PC-3 (cell line): Measurements from ENCODE around the gene SULT2B1. TPM values are rescaled to one million over a fixed set of nuclear protein-coding genes. Genes with fewer than 3 reads are reported as not detected.
A peak's percentile ranks its signal among the peaks of the same experiment; 100 is the strongest.

Experiments used
- ATAC-seq: fragments of 200-7000 bp; cut with Tn5 transposase; 2 replicates; pipeline ENCODE4 v1.9.1; 2020; ENCODE audit warnings: mild to moderate bottlenecking, moderate library complexity
- BruUV-seq: library from RNA; stranded (reverse); fragments of 400-500 nt; replicated peaks from 2 replicates; lab custom pipeline; 2021; lab: Mats Ljungman, UMichigan
- CTCF ChIA-PET: fragments of 300-600 bp; sonication (Branson Sonifier 250); formaldehyde crosslinking; loops from one replicate; lab custom pipeline; 2022; ENCODE audit warnings: antibody characterized with exemption; lab: Charles Lee
- POLR2A ChIA-PET: fragments of 300-600 bp; sonication (Branson Sonifier 250); formaldehyde crosslinking; loops from one replicate; lab custom pipeline; 2022; ENCODE audit warnings: antibody characterized with exemption; ENCODE audit not compliant: unreplicated experiment; lab: Charles Lee
- DNase-seq: peaks from one replicate; pipeline ENCODE4 v3.0.0-alpha.2; 2015
- H2AFZ ChIP-seq: fragments of 300-600 bp; sonication (generic); 2 replicates; pipeline ENCODE4 v1.6.0; 2016; ENCODE audit warnings: antibody characterized with exemption, low read length
- H3F3A ChIP-seq: fragments of 300-600 bp; sonication (generic); one replicate; pipeline ENCODE4 v1.6.0; 2017; ENCODE audit warnings: antibody characterized with exemption, low read length, control low read depth, mild to moderate bottlenecking; ENCODE audit not compliant: unreplicated experiment
- H3K27ac ChIP-seq: fragments of 300-600 bp; sonication (generic); 2 replicates; pipeline ENCODE4 v1.5.1; 2016; ENCODE audit warnings: mild to moderate bottlenecking, low read length
- H3K27me3 ChIP-seq: fragments of 300-600 bp; sonication (generic); 2 replicates; pipeline ENCODE4 v1.6.1; 2016; ENCODE audit warnings: low read length, mixed read lengths
- H3K36me3 ChIP-seq: fragments of 300-600 bp; sonication (generic); 2 replicates; pipeline ENCODE4 v1.6.1; 2016; ENCODE audit warnings: low read depth, mixed run types, low read length, mixed read lengths
- H3K4me1 ChIP-seq: fragments of 300-600 bp; sonication (generic); 2 replicates; pipeline ENCODE4 v1.5.1; 2016; ENCODE audit warnings: low read length; ENCODE audit not compliant: insufficient read depth
- H3K4me2 ChIP-seq: fragments of 300-600 bp; sonication (generic); 2 replicates; pipeline ENCODE4 v1.6.0; 2016; ENCODE audit warnings: low read length
- H3K4me3 ChIP-seq: fragments of 300-600 bp; sonication (generic); 2 replicates; pipeline ENCODE4 v1.5.1; 2016; ENCODE audit warnings: mild to moderate bottlenecking, low read length, mixed read lengths
- H3K79me2 ChIP-seq: fragments of 300-600 bp; sonication (generic); 2 replicates; pipeline ENCODE4 v1.6.1; 2017; ENCODE audit warnings: low read length, mixed read lengths
- H3K9ac ChIP-seq: fragments of 300-600 bp; sonication (generic); 2 replicates; pipeline ENCODE4 v1.6.0; 2016; ENCODE audit warnings: mild to moderate bottlenecking, low read length
- H3K9me2 ChIP-seq: fragments of 300-600 bp; sonication (generic); replicated peaks from 2 replicates; pipeline ENCODE4 v1.6.1; 2016; ENCODE audit warnings: mixed run types, low read length, mixed read lengths
- H3K9me3 ChIP-seq: fragments of 300-600 bp; sonication (generic); 2 replicates; pipeline ENCODE4 v1.6.1; 2016; ENCODE audit warnings: low read length, mixed read lengths
- H4K20me1 ChIP-seq: fragments of 300-600 bp; sonication (generic); 2 replicates; pipeline ENCODE4 v1.6.1; 2016; ENCODE audit warnings: low read length, mixed read lengths
- CTCF ChIP-seq: fragments of 300-600 bp; sonication (generic); conservative IDR thresholded peaks from 2 replicates; pipeline ENCODE4 v1.5.1; 2017; ENCODE audit warnings: antibody characterized with exemption, low read depth, mild to moderate bottlenecking, low read length
- EZH2 ChIP-seq: fragments of 300-600 bp; sonication (generic); IDR thresholded peaks from one replicate; pipeline ENCODE4 v1.6.1; 2017; ENCODE audit warnings: antibody characterized with exemption, mild to moderate bottlenecking, low read length; ENCODE audit not compliant: unreplicated experiment
- EZH2phosphoT487 ChIP-seq: fragments of 300-600 bp; sonication (generic); IDR thresholded peaks from 2 replicates; pipeline ENCODE4 v1.6.1; 2018; ENCODE audit warnings: mild to moderate bottlenecking, antibody characterized with exemption, low read length, borderline replicate concordance
- intact Hi-C: fragments of 100-400 bp; cut with micrococcal nuclease; formaldehyde crosslinking; loops from 2 replicates; pipeline ENCODE4 v1.9.0; 2023
- total RNA-seq: library from RNA; depleted of rRNA; stranded (reverse); fragments of >200 nt; gene quantifications from 2 replicates; pipeline ENCODE4 v1.2.3, GENCODE V29; 2014

The SULT2B1 gene
- total RNA-seq, 1 experiment from 2014 or later: 6.7 TPM

- ChIA-PET CTCF (interaction anchor here (0.6 to 1.5 kb wide), 4 partner anchors 79 to 101 kb away, joined by 4 to 7 read pairs (median 5); no protein-coding TSS in a partner anchor), POLR2A (interaction anchor here (0.5 to 0.6 kb wide), 2 partner anchors 11 to 83 kb away, joined by 3 to 6 read pairs; no protein-coding TSS in a partner anchor)
- Histone ChIP-seq H3K4me2 (peak overlapping the region; percentile 54), H3K79me2 (no peaks in the 10 kb centered on the region), H3K36me3 (no peaks in the 10 kb centered on the region), H3K4me3 (no peak overlapping the region), H3K4me1 (peaks cover 8% of the 10 kb centered on the region; the same call in 1 of the 2 replicates), H3K9ac (no peak overlapping the region), H3K9me3 (no peaks in the 10 kb centered on the region), H3K9me2 (no peaks in the 10 kb centered on the region), H3K27ac (peak overlapping the region; percentile 32), H2AFZ (peak overlapping the region; percentile 75), H3K27me3 (no peaks in the 10 kb centered on the region), H3F3A (no peaks in the 10 kb centered on the region), H4K20me1 (no peaks in the 10 kb centered on the region)
- TF ChIP-seq CTCF (peak; percentile 81), EZH2phosphoT487 (no peak)
- no TSS peak for BruUV-seq
- intact Hi-C loops: no loop called here
- ATAC-seq (peak; percentile 85), DNase-seq (peak; percentile 94)
Observed at GRCh38 chr19:48588670-48589401, 36.9 kb downstream of the SULT2B1 start.

DNA sequence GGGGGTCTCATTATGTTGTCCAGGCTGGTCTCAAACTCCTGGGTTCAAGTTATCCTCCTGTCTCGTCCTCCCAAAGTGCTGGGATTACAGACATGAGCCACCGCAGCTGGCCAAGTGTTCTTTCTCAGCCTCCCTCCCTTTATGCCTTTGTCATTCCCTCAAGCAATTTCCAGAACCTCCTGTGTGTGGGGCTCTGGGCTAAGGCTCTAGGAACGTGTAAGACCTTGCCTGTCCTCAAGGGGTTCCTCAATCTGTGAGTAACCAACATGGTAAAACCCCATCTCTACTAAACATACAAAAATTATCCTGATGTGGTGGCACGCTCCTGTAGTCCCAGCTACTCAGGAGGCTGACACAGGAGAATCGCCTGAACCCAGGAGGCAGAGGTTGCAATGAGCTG is 39.0 kb downstream of the SULT2B1 start:
- no peaks in the 10 kb centered on the region for H3K36me3 ChIP-seq
- H3F3A ChIP-seq: no peaks in the 10 kb centered on the region
- BruUV-seq: no TSS peak
- H3K79me2 ChIP-seq: no peaks in the 10 kb centered on the region
- H2AFZ ChIP-seq: no peak overlapping the region
- H3K9me3 ChIP-seq: no peaks in the 10 kb centered on the region
- H3K9me2 ChIP-seq: no peaks in the 10 kb centered on the region
- ATAC-seq (no peak), DNase-seq (peak; percentile 20)
- intact Hi-C loops: no loop called here
- ChIA-PET CTCF (interaction anchor here (0.6 kb wide), 1 partner anchor 99 kb away, joined by 4 read pairs; no protein-coding TSS in a partner anchor), POLR2A (no interaction called here)
- H3K4me2 ChIP-seq: no peak overlapping the region
- no peak overlapping the region for H3K9ac ChIP-seq
- H3K27me3 ChIP-seq: no peaks in the 10 kb centered on the region
- H4K20me1 ChIP-seq: no peaks in the 10 kb centered on the region
- no peak overlapping the region for H3K4me3 ChIP-seq
- TF ChIP-seq EZH2 (no peak), CTCF (peak; percentile 23; the same call in 1 of the 2 replicates)
- no peak overlapping the region for H3K27ac ChIP-seq
- H3K4me1 ChIP-seq: peaks cover 4% of the 10 kb centered on the region; the same call in 1 of the 2 replicates

- Histone ChIP-seq H2AFZ (no peak overlapping the region), H3K9ac (no peak overlapping the region), H3F3A (no peaks in the 10 kb centered on the region), H3K36me3 (no peaks in the 10 kb centered on the region), H3K4me1 (no peaks in the 10 kb centered on the region), H3K27ac (no peak overlapping the region), H3K4me3 (no peak overlapping the region), H3K27me3 (no peaks in the 10 kb centered on the region), H3K4me2 (no peak overlapping the region), H4K20me1 (no peaks in the 10 kb centered on the region), H3K9me3 (no peaks in the 10 kb centered on the region), H3K79me2 (no peaks in the 10 kb centered on the region), H3K9me2 (no peaks in the 10 kb centered on the region)
- no peak for ATAC-seq
- POLR2A ChIA-PET: no interaction called here
- BruUV-seq: no TSS peak
- TF ChIP-seq EZH2phosphoT487: no peak
- no peak for TF ChIP-seq EZH2
- CTCF ChIA-PET: no interaction called here
- intact Hi-C loops: no loop called here
- no peak for DNase-seq
Observed at GRCh38 chr19:48595171-48595570, 43.2 kb downstream of the SULT2B1 start.
